HG03175 (cell line): ENCODE measurements around the gene C3orf18.
A peak's percentile ranks its signal among the peaks of the same experiment; 100 is the strongest.

Experiments
- ATAC-seq: cut with Tn5 transposase; IDR thresholded peaks from one replicate; pipeline ENCODE4 v1.9.1; 2021; ENCODE audit warnings: mild to moderate bottlenecking, moderate library complexity; ENCODE audit not compliant: unreplicated experiment

Gene C3orf18

DNA sequence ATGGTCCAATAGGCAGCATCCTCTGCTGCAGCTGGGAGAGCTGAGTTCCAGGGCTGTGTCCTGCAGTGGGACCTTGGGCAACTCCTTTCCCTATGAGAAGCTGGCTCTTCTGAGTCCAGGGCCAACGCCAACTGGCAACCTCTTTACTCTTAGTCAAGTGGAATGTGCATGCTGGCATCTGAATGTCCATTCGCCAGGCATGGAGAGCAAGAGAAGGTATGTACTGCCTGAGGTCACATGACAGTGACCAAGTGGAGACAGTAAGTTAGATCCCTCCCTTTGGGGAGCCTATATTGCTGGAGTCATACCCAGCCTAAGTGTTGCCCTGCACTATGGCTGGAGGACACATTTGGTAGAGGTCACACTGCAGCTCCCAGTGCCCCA is 13.9 kb upstream of the C3orf18 start:
- no peak for ATAC-seq

DNA sequence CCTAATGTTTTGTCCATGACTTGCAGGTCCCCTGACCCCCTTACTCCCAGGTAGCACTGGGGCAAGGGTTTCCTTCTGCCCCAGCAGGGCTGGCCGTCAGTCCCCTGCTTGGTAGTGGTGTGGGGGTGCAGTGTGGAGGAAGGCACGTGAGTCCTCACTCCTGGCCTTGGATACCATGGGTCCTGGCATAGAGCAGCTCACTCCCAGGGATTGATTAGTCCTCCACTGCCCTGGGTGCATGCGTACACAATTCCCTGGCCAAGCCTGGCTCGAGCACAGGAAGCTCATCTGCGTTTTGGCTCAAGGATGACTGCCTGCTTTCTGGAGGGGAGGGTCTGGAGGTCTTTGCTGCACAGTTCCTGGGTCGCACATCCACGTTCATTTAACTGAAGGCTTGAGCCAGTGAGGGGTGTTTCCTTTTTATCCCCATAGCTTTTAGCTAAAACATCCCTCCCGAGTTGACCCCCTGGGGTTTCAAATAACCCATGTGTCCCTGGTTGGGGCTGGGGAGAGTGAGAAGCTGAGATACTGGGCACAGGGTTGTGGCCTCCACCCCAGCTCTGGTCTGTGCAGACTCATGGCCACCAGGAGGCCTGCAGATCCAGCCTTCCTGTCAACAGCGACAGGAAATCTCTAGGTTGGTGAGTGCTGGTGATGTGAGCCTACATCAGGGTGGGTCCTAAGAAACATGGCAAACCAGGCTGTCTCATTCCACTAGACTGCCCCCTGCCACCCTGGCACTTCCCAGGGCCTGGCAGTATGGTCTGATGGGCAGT is 13.3 kb upstream of the C3orf18 start:
- ATAC-seq, result no peak

DNA sequence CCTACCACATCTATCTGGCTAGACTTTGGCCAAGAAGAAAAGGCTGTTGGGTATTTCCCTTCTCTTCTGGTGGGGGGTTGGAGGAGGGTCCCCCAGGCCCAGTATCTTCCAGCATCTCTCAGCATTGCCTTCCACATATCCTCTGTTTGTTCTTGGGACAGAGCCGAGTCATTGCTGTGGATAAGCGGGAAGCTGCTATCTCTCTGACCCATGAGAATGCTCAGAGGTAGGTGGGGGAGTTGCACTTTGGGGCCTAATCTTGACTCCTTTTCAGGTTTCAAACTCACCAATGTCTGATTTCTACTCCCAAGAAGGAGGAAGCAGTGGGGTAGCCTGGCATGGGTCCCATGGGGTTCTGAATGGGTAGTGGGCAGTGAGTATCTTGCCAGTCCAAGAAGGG is 9.8 kb upstream of the C3orf18 start:
- ATAC-seq, result no peak

DNA sequence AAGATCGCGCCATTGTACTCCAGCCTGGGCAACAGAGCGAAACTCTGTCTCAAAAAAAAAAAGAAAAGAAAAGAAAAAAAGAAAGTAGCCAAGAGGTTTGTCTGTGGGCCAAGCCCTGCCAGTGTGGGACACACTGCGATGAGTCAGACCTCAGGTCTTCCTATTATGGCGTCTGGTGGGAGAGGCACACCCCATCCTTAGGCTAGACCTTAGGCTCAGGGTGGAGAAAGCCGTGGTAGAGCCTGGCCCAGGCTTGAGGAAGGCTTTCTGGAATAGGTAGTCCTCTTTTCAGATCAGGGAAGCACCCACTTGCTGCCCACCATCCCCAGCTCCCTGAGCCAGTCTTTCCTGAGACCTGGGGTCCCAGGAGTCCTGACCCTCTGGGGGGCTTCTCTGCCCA is 7.8 kb upstream of the C3orf18 start:
- ATAC-seq, result no peak

DNA sequence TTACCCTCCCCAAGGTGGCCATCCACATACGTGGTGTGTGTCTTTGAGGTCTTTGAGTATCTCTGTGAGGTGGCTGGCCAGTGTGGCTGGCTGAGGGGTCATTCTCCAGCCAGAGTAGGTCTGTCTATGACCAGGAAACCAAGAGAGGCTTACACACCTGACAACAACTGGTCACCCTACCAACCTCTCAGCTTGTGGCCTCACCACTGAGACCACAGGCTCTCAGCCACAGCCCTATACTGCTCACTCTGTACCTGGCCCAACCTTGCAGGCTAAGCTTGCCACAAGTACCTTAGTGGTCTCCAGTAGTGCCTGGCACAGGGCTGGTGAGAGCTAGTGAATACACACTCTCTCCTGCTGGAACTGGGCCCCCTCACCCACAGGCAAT is 6.9 kb upstream of the C3orf18 start:
- no peak for ATAC-seq

DNA sequence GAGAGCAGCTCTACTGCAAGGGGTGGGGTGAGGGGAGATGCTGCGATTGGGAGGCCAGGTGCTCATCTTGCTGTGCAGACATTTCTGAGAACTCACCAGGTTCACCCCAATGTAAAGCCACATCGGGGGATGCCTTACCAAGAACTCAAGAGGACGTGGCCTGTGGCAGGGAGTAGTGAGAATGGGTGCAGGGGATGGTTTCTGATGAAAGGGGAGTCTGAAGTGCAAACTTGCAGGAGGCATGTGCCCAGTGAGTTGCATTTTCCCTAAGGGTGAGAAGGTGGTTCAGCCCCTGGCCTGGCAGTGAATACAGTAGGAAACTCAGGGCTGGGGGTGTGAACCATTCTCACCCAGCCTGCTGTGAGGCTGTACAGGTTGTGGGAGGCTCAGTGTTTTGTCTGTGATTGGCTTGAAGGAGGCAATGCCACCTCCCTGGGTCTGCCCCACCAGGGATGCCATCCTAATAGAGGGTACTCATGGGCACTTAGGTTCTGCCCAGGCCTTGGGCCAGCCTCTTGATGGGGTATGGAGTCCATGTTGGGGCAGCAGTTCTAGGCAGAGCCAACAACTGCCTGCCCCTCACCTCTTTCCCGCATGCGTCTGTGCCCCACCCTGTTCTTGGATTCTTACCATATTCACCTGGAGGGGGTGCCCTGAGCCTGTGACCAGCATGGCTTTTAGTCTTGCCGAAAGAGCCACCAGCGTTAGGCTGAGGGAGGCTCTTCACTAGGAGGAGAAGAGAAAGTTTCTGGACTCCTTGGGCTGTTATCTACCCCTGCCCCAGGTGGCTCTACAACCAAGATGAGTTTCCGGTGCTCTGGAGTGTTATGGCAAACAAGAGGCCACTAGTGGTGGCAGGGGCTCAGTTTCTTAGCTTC is 6.3 kb upstream of the C3orf18 start:
- no peak for ATAC-seq

DNA sequence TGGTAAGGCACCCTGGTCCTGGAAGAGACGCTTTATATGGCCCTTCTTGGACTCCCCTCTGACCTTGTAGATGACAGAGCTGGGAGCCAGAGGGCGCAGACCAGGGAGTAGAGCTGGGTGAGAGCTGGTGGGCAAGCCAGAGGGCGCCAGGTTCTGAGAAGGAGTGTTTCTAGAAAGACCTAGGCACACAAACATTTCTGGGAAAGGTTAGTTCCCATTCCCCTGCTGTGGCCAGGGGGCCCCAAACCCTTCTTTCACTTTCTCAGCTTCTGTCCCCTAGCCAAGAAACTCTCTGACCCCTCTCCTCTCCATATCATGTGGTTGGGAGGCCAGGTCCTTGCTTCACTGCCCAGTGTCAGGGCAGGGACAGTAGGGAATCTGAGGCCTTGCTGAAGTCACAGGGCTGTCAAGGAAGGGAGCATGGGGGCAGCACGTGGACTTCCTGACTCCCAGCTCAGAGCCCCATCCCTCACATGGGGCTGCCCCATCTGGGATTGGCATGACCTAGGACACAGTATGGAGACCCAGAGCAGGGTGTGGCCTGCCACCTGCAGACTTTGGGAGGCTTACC is 5.3 kb upstream of the C3orf18 start:
- ATAC-seq, result no peak

DNA sequence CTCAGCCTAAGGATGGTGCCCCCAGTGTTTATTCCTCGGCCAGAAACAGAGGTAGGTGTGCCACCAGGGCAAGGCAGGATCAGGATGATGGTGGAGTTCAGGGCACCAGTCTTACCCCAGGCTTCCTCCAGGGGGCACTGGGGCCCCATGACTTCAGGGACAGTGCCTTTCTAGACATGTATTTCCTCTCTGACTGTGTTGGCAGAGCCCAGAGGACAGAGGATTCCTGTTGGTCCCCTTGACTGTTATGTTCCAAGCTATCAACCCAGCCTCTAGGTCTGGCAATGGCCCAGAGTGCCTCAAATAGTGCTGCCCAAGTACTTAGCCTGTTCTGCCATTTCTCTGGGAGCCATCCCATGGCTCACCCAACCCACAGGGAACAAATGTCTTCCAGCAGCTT is 4.6 kb upstream of the C3orf18 start:
- no peak for ATAC-seq

DNA sequence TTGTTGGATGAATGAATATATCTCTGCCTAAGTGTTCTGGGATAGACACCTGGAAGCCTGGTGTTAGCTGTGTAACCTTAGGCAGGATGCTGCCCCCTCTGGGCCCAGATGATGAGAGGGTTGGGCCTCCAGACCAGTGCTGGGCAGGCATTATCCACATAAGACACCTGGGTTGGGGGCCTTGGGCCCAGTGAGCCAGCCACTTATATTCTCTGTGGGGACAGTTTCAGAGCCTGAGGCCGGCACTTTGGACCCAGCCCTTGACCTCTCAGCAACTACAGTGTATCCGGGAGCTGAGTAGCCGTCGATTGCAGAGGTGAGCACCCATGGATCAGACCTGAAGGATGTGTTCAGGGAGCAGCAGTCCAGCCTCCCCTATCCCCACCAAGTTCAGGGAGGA is 3.9 kb upstream of the C3orf18 start:
- ATAC-seq, result no peak

DNA sequence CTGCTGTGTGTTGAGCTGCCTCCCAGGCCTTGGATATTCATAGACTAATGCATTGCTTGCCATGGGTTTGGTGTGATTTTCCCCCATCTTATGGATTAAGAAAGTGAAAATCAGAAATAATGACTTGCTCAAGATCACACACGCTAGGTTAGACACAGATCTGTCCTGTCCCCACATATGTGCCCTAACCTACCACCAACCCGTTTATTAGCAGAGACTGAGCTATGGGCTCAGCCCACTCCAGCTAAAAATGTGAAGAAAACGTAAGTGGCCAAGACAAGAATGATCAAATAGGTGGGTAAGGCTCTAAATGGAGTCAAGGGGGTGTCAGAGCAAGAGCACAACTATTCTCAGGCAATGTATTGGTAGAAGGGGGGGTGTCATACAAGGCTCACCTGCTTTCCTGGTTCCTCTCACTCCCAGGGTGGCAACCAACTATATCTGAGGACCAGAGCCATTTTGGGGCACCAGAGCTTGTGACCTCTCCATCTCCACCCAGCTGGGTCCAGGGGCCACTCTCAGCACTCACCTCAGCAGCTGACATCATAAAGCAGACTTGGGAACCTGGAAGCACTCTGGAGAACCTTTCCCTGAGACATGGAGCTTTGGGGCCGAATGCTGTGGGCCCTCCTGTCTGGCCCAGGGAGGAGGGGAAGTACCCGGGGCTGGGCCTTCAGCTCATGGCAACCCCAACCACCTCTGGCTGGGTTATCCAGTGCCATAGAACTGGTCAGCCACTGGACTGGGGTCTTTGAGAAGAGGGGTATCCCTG is 3.1 kb upstream of the C3orf18 start:
- ATAC-seq, result no peak

DNA sequence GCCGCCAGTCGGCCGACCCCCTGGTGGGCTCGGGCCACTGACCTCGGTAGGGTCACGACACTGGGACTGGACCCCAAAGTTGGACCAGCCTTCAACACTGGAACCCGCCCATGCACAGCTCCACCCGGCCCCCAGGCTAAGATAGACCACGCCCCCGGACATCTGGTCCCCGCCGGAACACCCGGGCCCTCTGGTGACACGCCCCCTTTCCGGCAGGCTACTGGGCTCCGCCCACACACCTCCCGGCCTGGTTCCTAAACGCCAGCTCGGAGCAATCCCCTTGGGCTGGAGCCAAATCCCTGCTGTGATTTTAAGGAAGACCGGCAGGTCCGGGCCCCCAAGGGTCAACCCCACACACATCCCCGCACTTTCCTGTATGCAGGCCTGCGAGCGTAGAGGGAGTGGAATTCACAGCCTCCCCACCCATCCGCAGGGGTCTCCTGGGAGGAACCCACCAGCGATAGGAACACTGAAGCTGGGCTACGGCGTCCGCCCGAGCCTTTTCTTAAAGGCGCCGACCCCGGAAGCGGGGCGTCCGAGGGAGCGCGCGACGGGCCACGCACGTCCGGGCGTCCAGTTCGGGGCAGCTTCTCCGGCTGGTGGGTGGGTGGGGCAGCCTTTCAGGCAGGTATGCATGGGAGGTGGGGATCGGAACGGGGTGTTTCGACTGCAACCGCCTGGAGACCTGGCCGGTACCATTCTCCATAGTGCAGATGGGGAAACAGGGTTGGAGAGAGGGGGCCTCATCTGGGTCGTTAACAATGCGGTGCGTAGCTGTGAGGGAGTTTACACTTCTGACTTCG is 1.6 kb upstream of the C3orf18 start, which contains the start of gene HEMK1:
TSS of gene HEMK1 (plus strand) at position 576 of the 803 bp plus-strand sequence. CDS start 1,583 bp downstream, outside the sequence.
- ATAC-seq, result peak; percentile 64

DNA sequence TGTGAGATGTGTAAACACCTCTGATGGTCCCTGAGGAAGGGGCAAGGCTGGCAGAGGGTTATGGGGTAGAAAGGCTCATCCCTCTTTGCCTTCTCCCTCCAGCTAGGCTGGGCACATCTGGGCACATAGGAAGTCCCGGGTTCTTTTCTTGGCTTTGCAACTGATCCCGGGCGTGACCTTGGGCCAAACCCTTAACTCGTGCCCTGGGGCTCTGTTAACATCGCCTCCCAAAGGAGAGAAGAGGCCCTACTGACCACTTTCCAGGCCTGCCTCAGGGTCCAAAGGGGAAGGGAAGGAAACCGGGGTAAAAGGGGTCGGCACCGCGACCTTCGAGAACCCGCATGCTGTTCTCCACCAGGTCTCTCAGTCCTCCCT is 549 bp downstream of the C3orf18 start:
- no peak for ATAC-seq

DNA sequence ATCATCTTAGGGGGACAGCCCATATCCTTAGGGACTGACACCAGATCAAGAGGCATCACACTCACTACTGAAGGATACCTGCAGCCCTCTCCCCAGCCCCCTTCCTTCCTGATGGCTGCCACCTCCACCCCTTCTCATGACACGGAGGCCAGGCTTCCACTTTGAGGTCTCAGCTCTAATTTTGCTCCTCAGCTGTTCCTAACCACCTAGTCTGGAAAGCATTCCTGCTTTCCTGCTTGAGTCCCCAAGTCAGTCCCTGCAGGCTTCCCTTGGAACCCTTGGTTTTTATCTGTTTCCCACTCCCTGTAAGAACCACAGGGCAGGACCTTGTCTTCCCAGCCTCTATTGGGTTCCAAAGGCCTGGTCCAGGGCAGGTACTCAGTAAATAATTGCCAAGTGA is 3.2 kb downstream of the C3orf18 start:
- ATAC-seq, result no peak

DNA sequence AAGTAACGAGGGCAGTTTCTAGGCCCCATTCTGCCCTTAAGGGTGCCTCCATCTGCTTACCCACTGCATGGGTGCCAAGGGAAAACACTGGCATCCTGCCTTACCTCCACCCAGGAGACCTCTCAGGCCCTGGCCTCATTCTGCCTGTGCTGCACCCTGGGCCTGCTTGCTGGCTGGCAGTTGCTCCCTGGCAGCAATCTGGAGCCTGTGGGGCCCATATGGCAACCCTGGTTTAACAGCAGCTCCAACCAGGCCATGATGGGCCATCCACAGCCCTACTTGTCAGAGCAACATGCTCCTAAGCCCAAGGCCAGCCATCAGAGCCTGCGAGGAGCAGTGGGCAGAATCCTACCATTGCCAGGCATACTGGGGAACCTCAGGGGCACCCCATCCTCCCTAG is 3.7 kb downstream of the C3orf18 start:
- ATAC-seq, result no peak

DNA sequence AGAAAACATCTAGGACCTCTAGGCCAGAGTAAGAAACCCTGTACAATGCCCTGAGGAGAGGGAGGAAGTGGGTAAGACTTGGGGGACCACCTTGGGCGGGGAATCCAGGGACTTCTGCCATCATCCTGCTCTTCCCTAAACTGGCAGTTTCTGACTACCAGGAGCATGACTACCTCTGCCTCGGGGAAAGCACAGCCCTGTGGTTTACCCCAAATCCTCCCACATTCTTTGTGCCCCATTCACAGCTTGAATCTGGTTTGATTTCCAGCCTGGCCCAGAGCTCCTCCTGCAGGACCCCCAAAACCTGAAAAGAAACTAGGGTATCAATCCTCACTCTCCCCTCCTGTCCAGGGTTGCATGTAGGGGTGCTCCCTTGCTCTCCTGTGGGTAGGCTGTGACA is 4.7 kb downstream of the C3orf18 start:
- ATAC-seq, result no peak

DNA sequence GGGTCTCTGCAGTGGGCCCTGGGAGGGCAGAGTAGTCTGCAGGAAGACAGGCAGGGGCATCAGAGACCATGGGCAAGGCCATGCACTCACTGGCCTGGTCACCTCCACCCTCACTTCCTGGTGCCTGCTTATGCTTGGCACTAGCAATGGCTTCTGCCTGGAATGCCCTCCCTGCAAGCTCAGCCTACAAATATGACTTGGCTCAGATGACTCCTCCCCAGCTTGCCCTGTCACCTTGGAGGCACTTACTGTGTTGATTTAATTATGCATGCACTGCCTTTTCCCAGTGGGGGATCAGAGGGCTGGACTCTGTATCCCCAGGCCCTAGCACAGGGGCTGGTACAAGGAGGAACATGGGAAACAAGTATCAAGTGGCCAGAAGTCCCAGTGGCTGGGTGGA is 7.8 kb downstream of the C3orf18 start:
- no peak for ATAC-seq

DNA sequence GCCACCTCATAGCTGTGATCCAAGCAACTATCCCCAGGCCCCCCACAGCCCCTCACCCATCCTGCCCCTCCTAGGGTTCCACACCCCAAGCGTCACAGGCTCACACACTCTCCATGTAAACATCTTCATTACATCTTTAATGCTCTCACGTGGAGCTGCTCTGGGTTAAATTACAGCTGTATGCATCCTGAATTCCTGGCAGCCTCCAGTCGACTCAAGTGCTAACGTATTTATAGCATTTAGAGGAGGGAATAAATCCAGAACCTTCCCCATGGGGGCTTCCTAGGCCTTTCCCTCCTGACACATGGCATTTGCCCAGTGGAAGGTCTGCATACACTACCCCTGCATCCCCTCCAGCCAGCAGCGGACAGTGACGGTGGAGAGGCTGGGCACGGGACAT is 9.6 kb downstream of the C3orf18 start:
- no peak for ATAC-seq

DNA sequence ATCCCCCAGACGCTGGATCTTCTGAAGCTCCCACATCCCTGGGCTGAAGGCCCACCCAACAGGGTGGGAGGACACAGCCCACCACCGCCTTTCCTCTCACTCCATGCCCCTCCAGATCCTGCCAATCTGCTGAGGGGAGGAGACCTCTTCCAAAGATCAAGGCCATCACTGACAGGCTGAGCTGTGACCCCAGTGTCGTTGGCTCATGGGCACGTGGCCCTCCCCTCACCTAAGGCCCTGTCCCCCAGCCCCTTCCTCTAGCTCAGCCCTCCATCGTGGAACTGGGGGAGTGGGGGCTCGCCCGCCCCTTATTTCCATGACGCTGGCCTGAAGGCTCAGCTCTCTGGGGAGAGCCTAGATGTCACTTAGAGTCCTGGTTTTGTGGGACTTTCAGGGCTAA is 10.4 kb downstream of the C3orf18 start:
- ATAC-seq, result no peak

DNA sequence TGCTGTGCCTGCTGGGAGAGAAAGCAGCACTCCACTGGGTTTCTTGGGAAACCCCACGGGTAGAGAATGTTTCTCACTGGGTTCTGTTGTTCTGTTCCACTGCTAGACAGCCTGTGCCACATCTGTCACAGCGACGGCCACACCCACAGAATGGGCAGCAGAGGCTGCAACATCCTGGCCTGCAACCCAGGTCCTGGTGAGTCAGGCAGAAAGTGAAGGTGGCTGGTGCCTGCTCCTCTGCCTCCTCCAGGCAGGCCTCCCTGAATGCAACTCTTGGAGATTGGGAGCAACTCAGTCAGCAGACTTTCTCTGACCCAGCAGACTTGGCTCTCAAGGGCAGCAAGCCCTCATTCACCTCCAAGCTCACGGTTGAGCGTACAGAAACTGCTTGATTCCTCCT is 13.0 kb downstream of the C3orf18 start:
- no peak for ATAC-seq

DNA sequence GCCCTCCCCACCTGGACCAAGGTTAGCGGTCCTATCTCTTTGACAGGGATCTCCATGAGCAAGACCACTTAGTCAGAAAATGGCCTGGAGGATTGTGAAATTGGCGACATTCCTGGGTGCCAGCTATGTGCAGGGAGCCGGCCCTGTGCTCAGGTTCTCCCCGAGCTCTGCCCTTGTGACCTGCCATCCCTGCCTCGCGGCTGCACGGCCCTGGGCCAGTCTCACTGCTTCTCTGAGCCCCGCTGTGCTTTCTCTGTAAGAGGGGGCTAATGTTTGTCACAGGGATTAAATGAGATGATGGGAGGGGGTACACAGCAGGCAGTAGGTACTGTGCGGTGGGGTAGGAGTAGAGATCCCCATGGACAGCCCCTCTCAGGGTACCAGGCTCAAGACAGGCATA is 14.9 kb downstream of the C3orf18 start:
- no peak for ATAC-seq
